ENCODE results near the gene KIF1C.
A peak's percentile ranks its signal among the peaks of the same experiment; 100 is the strongest.

The KIF1C gene

GRCh38 chr17:5027299-5027698, 29.5 kb downstream of the KIF1C start:
- ChIA-PET CTCF (interaction anchor here (0.7 to 3.8 kb wide), 3 partner anchors 18 to 124 kb away, joined by 3 to 42 read pairs (median 3); partner anchors contain the start of gene CHRNE), POLR2A (interaction anchor here (1.3 to 1.6 kb wide), 2 partner anchors 30 to 60 kb away, joined by 4 read pairs; partner anchors contain the start of genes INCA1, KIF1C and SPAG7)
- Histone ChIP-seq H3K9me3 (ENCODE audit: control insufficient read depth, insufficient read depth, low read depth, low read length) (no peaks in the 10 kb centered on the region), H3K36me3 (ENCODE audit: control insufficient read depth in 2 of 2, insufficient read depth in 1 of 2, low read length in 2 of 2) (peaks cover 0 to 12% of the 10 kb centered on the region in 2 experiments; a peak in 1 of 3 replicates), H3K4me1 (ENCODE audit: control insufficient read depth, insufficient read depth, low read length) (0 out of 2 replicates have a peak, but pooled peaks cover 2% of the 10 kb centered on the region), H3K4me3 (ENCODE audit: low read depth, low read length) (no peak overlapping the region), H3K27ac (ENCODE audit: extremely low read depth, low read depth, low read length) (no peak overlapping the region)
- TF ChIP-seq ZNF580 (tag by site-specific recombination; IDR thresholded peaks at IDR 0.05): no peak
- TF ChIP-seq FEZF1 (tag by site-specific recombination; IDR thresholded peaks at IDR 0.05): no peak
- TF ChIP-seq ZNF449 (tag by site-specific recombination; IDR thresholded peaks at IDR 0.05): no peak
- no peak for TF ChIP-seq ZSCAN30 (tag by site-specific recombination; IDR thresholded peaks at IDR 0.05)
- TF ChIP-seq HOXC10 (CRISPR knock-in tag; IDR thresholded peaks at IDR 0.05): no peak
- no peak for TF ChIP-seq ZNF324 (tag by site-specific recombination; IDR thresholded peaks at IDR 0.05)
- no peak for TF ChIP-seq PRDM2 (tag by site-specific recombination; IDR thresholded peaks at IDR 0.05; ENCODE audit: borderline replicate concordance)
- peak; percentile 60 for TF ChIP-seq KLF1 (tag by site-specific recombination; IDR thresholded peaks at IDR 0.05)

GRCh38 chr17:5027916-5028315, 30.2 kb downstream of the KIF1C start:
- CTCF ChIA-PET: interaction anchor here (0.6 to 3.8 kb wide), 6 partner anchors 10 to 125 kb away, joined by 3 to 42 read pairs (median 4); partner anchors contain the start of gene CHRNE
- peaks cover 0 to 7% of the 10 kb centered on the region in 2 experiments; a peak in 1 of 3 replicates for H3K36me3 ChIP-seq (ENCODE audit: control insufficient read depth in 2 of 2, insufficient read depth in 1 of 2, low read length in 2 of 2)
- H3K9me3 ChIP-seq (ENCODE audit: control insufficient read depth, insufficient read depth, low read depth, low read length): no peaks in the 10 kb centered on the region
- H3K27ac ChIP-seq (ENCODE audit: extremely low read depth, low read depth, low read length): no peak overlapping the region
- H3K4me1 ChIP-seq (ENCODE audit: control insufficient read depth, insufficient read depth, low read length): 0 out of 2 replicates have a peak, but pooled peaks cover 2% of the 10 kb centered on the region
- POLR2A ChIA-PET: interaction anchor here (0.6 to 1.8 kb wide), 5 partner anchors 19 to 88 kb away, joined by 3 to 7 read pairs (median 4); partner anchors contain the start of genes INCA1, KIF1C, RNF167 and SLC25A11
- no peak overlapping the region for H3K4me3 ChIP-seq (ENCODE audit: low read depth, low read length)
- TF ChIP-seq ZFHX2 (tag by site-specific recombination; conservative IDR thresholded peaks at IDR 0.05): no peak
- TF ChIP-seq ZNF513 (tag by site-specific recombination; IDR thresholded peaks at IDR 0.05): no peak
- TF ChIP-seq ZNF433 (tag by site-specific recombination; IDR thresholded peaks at IDR 0.05; ENCODE audit: low read depth): no peak
- TF ChIP-seq ZNF530 (tag by site-specific recombination; IDR thresholded peaks at IDR 0.05; ENCODE audit: low read depth): no peak
- TF ChIP-seq ZNF10 (tag by site-specific recombination; IDR thresholded peaks at IDR 0.05): no peak
- TF ChIP-seq ZNF114 (tag by site-specific recombination; IDR thresholded peaks at IDR 0.05): no peak
- no peak for TF ChIP-seq WT1 (tag by site-specific recombination; IDR thresholded peaks at IDR 0.05)
- no peak for TF ChIP-seq ZNF24 (tag by site-specific recombination; IDR thresholded peaks at IDR 0.05)
- TF ChIP-seq ZFP37 (tag by site-specific recombination; IDR thresholded peaks at IDR 0.05): no peak
- no peak for TF ChIP-seq ZSCAN4 (tag by site-specific recombination; IDR thresholded peaks at IDR 0.05)
- no peak for TF ChIP-seq ZNF639 (tag by site-specific recombination; IDR thresholded peaks at IDR 0.05)
- TF ChIP-seq PRDM6 (tag by site-specific recombination; IDR thresholded peaks at IDR 0.05): no peak
- TF ChIP-seq ZNF23 (tag by site-specific recombination; IDR thresholded peaks at IDR 0.05; ENCODE audit: borderline replicate concordance): no peak
